A673 (cell line): ENCODE data around the gene KCNK5.

Experiments used
- EZH2 ChIP-seq: fragments of 200-600 bp; sonication (generic); IDR thresholded peaks from 2 replicates; pipeline ENCODE4 v1.6.1; 2017; ENCODE audit warnings: borderline replicate concordance, low read depth, mild to moderate bottlenecking, mixed read lengths, antibody characterized with exemption, low read length; ENCODE audit not compliant: poor library complexity, severe bottlenecking
- TF ChIP-seq, protein P1 (sequence below): fragments of 300-800, 200-600 bp; sonication (generic); conservative IDR thresholded peaks from 2 replicates; pipeline ENCODE4 v1.5.1; 2017; ENCODE audit warnings: low read depth, mild to moderate bottlenecking, antibody characterized with exemption, low read length, moderate library complexity, mixed read lengths

DNA sequence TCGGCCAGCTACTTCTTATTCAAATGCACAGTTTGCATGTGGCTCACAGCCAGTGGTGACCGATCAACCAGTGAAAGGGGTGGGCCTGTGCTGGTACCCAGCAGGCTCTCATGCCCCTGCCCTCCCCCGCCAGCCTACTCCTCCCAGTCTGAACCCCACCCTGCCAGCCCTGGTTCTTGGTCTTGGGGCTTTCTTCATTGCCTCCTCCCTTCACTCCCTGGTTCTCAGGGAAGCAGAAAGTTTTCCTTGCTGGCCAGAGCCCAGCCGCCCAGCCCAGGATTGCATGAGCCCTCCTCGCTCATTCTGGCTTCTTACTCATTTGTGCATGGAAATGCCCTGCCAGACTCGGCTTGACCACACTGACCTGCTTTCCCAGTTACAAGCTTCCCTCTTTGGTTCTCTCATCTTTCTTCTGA is 44.1 kb upstream of the KCNK5 start:
- TF ChIP-seq, protein P1, sequence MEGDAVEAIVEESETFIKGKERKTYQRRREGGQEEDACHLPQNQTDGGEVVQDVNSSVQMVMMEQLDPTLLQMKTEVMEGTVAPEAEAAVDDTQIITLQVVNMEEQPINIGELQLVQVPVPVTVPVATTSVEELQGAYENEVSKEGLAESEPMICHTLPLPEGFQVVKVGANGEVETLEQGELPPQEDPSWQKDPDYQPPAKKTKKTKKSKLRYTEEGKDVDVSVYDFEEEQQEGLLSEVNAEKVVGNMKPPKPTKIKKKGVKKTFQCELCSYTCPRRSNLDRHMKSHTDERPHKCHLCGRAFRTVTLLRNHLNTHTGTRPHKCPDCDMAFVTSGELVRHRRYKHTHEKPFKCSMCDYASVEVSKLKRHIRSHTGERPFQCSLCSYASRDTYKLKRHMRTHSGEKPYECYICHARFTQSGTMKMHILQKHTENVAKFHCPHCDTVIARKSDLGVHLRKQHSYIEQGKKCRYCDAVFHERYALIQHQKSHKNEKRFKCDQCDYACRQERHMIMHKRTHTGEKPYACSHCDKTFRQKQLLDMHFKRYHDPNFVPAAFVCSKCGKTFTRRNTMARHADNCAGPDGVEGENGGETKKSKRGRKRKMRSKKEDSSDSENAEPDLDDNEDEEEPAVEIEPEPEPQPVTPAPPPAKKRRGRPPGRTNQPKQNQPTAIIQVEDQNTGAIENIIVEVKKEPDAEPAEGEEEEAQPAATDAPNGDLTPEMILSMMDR = no peak
- TF ChIP-seq EZH2 = no peak
